Right cardiac atrium (tissue), 5 donors: ENCODE data around the gene TMTC2. TPM values are rescaled to one million over a fixed set of nuclear protein-coding genes. Genes with fewer than 3 reads are reported as not detected.

ENCODE experiments used
- ATAC-seq, 2 donors: fragments of 200-7000 bp; cut with Tn5 transposase; one replicate each; pipeline versions ENCODE4 v1.8.0 to v1.9.1; 2020; ENCODE audit warnings: moderate library complexity in 2 of 2, mild to moderate bottlenecking in 1 of 2
- DNase-seq, 3 donors: peaks; one replicate each; pipeline ENCODE4 v3.0.0-alpha.2; 2020
- H3K27ac ChIP-seq: one replicate; pipeline ENCODE4 v1.5.1; 2013; ENCODE audit warnings: mild to moderate bottlenecking, low read length, control low read depth, moderate library complexity
- H3K27me3 ChIP-seq: one replicate; pipeline ENCODE4 v1.6.1; 2013; ENCODE audit not compliant: control insufficient read depth, insufficient read depth
- H3K4me1 ChIP-seq: one replicate; pipeline ENCODE4 v1.6.1; 2013; ENCODE audit warnings: low read length; ENCODE audit not compliant: control insufficient read depth, insufficient read depth
- H3K4me3 ChIP-seq: one replicate; pipeline ENCODE4 v1.5.1; 2013; ENCODE audit warnings: low read length, control low read depth
- H3K9me3 ChIP-seq: one replicate; pipeline ENCODE4 v1.6.1; 2013; ENCODE audit warnings: low read length; ENCODE audit not compliant: control insufficient read depth
- WGBS: extraction: QIAGEN DNeasy Blood & Tissue Kit; methylation state at CpG from one replicate; pipeline ENCODE4 v1.1.7; 2013; 5-methylcytosine and 5-hydroxymethylcytosine counted together
- intact Hi-C, 4 donors: fragments of 100-400 bp; cut with DNase I; formaldehyde crosslinking; loops; one replicate each; pipeline versions ENCODE4 v1.11.0 to v1.14.0; 2022 to 2023
- polyA plus RNA-seq: library from polyadenylated mRNA; stranded (reverse); fragments of 200-250 nt; gene quantifications from one replicate; pipeline ENCODE4 v1.2.3, GENCODE V29; 2013
- total RNA-seq, 4 donors: library from RNA; stranded (reverse); fragmentation: NEBNext Ultra II Directional; extraction: Animal tissue kit (Norgen Biotek cat#: 25700); gene quantifications; one replicate each; pipeline ENCODE4 v1.2.1, GENCODE V29; 2021
- donor health status: healthy with polysubstance abuse.
- donor health status: DM: no; HTN: yes; CAD: no.
- donor health status: DM: no; HTN: no; CAD: no.
- donor health status: DM: no; HTN: yes; CAD: no; lungs with severe emphysema.
- donor health status: DM: yes; HTN: yes; CAD: no.

Gene TMTC2
- total and polyA plus RNA-seq, 5 donors = 1.6 to 5.3 (median 2.9) TPM

DNA sequence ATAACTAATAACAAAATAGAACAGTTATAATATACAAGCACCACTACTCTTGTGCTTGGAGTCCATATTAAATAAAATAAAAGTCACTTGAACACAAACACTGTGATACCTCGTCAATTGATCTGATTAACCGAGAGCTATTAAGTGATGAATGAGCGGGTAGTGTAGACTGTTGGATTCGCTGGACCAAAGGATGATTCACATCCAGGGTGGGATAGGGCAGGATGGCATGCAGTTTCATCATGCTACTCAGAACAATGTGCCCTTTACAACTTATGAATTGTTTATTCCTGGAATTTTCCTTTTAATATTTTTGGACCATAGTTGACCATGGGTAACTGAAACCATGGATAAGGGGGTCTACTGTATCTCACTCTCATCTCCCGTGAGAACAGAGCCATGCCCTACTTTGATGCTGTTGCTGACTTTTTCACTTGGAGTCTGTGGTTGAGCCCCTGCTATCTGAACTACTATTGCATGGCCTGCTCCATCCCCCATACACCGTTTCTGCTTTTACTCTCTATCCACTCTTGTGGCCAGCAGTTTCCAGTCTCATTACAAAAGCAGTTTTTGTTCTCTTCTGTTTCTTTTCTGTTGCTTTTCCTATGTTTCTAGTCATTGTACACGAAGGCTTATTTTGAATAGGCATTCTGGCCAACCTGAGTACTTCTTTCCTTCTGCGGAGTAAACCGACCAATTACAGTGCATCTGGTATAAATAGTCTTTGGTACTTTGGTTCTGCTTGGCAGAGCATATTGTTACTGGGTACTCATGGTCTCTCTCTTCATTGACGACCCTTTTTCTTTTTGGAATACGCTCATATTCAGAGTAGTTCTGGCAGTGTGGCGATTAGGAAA is 12.2 kb downstream of the TMTC2 start:
- intact Hi-C loops = no loop called here
- Histone ChIP-seq H3K4me1 (no peaks in the 10 kb centered on the region), H3K27ac (no peak overlapping the region), H3K27me3 (no peaks in the 10 kb centered on the region), H3K9me3 (no peaks in the 10 kb centered on the region), H3K4me3 (no peak overlapping the region)
- DNase-seq (no peak), ATAC-seq (no peak)
- WGBS = 92% methylated on average over 12 of the region's 12 CpGs

- Histone ChIP-seq H3K4me3 (no peak overlapping the region), H3K9me3 (no peaks in the 10 kb centered on the region), H3K4me1 (no peaks in the 10 kb centered on the region), H3K27me3 (no peaks in the 10 kb centered on the region), H3K27ac (no peak overlapping the region)
- no peak for DNase-seq
- intact Hi-C loops = no loop called here
- 94% methylated on average over 3 of the region's 3 CpGs for WGBS
- no peak for ATAC-seq
Observed at GRCh38 chr12:82705774-82706173, 19.1 kb downstream of the TMTC2 start.

GRCh38 chr12:82708061-82708879 is 21.6 kb downstream of the TMTC2 start:
- Histone ChIP-seq H3K27me3 (no peaks in the 10 kb centered on the region), H3K4me1 (peaks cover 1% of the 10 kb centered on the region), H3K4me3 (no peak overlapping the region), H3K9me3 (no peaks in the 10 kb centered on the region), H3K27ac (no peak overlapping the region)
- ATAC-seq (peak; percentile 35 to 51), DNase-seq (peak; percentile 38 to 73 (median 65))
- 54% methylated on average over 10 of the region's 10 CpGs for WGBS
- intact Hi-C loops = no loop called here

- intact Hi-C loops = no loop called here
- ATAC-seq (no peak), DNase-seq (no peak)
- Histone ChIP-seq H3K27ac (no peak overlapping the region), H3K9me3 (no peaks in the 10 kb centered on the region), H3K27me3 (no peaks in the 10 kb centered on the region), H3K4me1 (peaks cover 1% of the 10 kb centered on the region), H3K4me3 (no peak overlapping the region)
- WGBS = 96% methylated on average over 2 of the region's 2 CpGs
Observed at GRCh38 chr12:82709794-82710355, 23.2 kb downstream of the TMTC2 start.

DNA sequence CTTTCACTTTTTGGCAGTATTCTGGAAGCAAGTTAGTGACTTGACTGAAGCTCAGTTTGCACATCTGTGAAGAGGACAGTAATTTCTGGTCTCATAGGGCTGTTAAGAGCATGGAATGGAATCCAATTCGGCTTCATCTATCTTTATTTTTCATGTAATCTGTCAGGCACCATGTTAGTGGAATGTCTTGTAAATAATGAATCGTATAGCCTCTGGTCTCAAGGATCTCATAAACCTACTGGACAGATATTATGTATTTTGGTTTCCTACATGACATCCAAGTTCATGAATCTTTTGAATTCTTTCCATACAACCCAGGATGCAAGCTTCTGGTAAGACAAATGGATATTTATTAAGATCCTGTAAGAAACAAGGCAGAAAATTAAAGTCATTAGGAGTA is 24.0 kb downstream of the TMTC2 start:
- Histone ChIP-seq H3K27me3 (no peaks in the 10 kb centered on the region), H3K4me3 (no peak overlapping the region), H3K27ac (no peak overlapping the region), H3K9me3 (no peaks in the 10 kb centered on the region), H3K4me1 (peaks cover 3% of the 10 kb centered on the region)
- DNase-seq (no peak), ATAC-seq (no peak)
- 91% methylated on average over 2 of the region's 2 CpGs for WGBS
- intact Hi-C loops = no loop called here

- WGBS = 73% methylated on average over 3 of the region's 3 CpGs
- Histone ChIP-seq H3K4me3 (no peak overlapping the region), H3K9me3 (no peaks in the 10 kb centered on the region), H3K27ac (no peak overlapping the region), H3K27me3 (no peaks in the 10 kb centered on the region), H3K4me1 (peaks cover 3% of the 10 kb centered on the region)
- intact Hi-C loops = no loop called here
- ATAC-seq (no peak), DNase-seq (no peak)
Observed at GRCh38 chr12:82714427-82714826, 27.7 kb downstream of the TMTC2 start.

- intact Hi-C loops = no loop called here
- no peak overlapping the region for H3K27ac ChIP-seq
- no peak overlapping the region for H3K4me3 ChIP-seq
Observed at GRCh38 chr12:82721726-82722125, 35.0 kb downstream of the TMTC2 start.

DNA sequence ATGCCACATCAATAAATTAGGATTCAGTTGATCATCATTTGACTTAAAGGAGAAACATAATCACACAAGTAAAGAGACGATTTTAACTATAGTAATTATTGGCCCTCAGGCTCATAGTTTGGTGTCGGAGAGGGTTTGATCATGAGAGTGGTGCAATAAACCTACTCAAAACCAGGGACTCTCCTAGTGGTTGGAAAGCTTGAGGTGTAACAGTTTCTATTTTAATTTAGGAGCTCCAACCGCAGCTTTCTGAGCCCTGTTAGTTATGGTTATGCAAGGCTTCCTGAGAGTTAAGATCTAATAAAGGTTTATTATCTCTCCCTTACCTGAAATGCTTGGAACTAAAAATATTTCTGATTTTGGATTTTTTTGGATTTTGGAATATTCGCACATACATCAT is 36.4 kb downstream of the TMTC2 start:
- no peaks in the 10 kb centered on the region for H3K4me1 ChIP-seq
- intact Hi-C loops = no loop called here
- H3K9me3 ChIP-seq = no peaks in the 10 kb centered on the region
- ATAC-seq (no peak), DNase-seq (no peak)
- no peak overlapping the region for H3K4me3 ChIP-seq
- 95% methylated on average over 4 of the region's 4 CpGs for WGBS
- no peak overlapping the region for H3K27ac ChIP-seq
- no peaks in the 10 kb centered on the region for H3K27me3 ChIP-seq

More at GRCh38 chr12:82721726-82722125, 35.0 kb downstream of the TMTC2 start:
- H3K9me3 ChIP-seq = no peaks in the 10 kb centered on the region
- H3K27me3 ChIP-seq = no peaks in the 10 kb centered on the region
- DNase-seq (no peak), ATAC-seq (no peak)
- no peaks in the 10 kb centered on the region for H3K4me1 ChIP-seq
- WGBS = 92% methylated on average over 1 of the region's 1 CpG

GRCh38 chr12:82723891-82724290 is 37.2 kb downstream of the TMTC2 start:
- Histone ChIP-seq H3K4me3 (no peak overlapping the region), H3K27ac (no peak overlapping the region), H3K4me1 (no peaks in the 10 kb centered on the region), H3K9me3 (no peaks in the 10 kb centered on the region), H3K27me3 (no peaks in the 10 kb centered on the region)
- 79% methylated on average over 2 of the region's 2 CpGs for WGBS
- intact Hi-C loops = no loop called here
- DNase-seq = no peak
- no peak for ATAC-seq

DNA sequence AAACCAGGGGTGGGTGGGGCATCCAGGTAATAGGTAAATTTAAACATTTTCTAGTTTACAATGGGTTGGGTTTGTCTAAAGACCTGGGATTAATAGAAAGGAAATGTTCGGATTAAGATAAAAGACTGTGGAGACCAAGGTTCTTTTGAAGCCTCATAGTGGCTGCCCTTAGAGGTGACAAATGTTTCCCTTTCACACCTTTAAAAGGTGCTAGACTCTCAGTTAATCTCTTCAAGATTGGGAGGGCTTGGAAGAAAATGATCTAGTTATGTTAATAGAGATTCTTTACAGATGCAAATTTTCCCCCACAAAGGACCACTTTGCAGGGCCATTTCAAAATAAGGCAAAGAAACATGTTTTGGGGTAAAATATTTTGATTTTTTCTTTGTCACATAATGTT is 39.0 kb downstream of the TMTC2 start:
- DNase-seq (no peak), ATAC-seq (no peak)
- Histone ChIP-seq H3K9me3 (no peaks in the 10 kb centered on the region), H3K4me1 (no peaks in the 10 kb centered on the region), H3K4me3 (no peak overlapping the region), H3K27me3 (no peaks in the 10 kb centered on the region), H3K27ac (no peak overlapping the region)
- 98% methylated on average over 1 of the region's 1 CpG for WGBS
- intact Hi-C loops = no loop called here

DNA sequence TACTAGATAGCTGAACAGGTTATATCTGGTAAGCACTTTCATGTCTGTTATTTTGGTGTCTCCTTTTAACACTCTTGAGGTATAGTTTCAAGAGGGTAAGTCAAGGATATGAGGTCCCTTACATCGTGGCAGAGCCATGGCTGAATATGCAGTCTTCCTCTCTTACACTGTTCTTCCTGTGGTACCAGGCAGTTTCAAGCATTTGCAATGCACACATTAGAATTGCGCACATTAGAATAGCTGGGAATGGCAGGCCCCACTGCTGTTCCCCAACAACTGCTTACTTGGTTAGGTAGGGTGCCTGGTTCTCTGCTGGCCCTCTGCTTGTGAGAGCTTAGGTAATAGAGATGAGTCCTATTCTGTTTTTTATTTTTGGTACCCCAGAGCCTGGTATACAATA is 41.2 kb downstream of the TMTC2 start:
- Histone ChIP-seq H3K9me3 (no peaks in the 10 kb centered on the region), H3K27ac (no peak overlapping the region), H3K27me3 (no peaks in the 10 kb centered on the region), H3K4me1 (no peaks in the 10 kb centered on the region), H3K4me3 (no peak overlapping the region)
- intact Hi-C loops = no loop called here
- WGBS = 93% methylated on average over 2 of the region's 2 CpGs
- ATAC-seq = no peak
- no peak for DNase-seq
